HG03060 (cell line): ENCODE data around the gene ZNF133.
"Not testable (repeated sequence)": the region's sequence is repeated elsewhere in the genome, so short reads cannot be mapped to it uniquely, and the experiment has no call there.

ENCODE experiments used
- ATAC-seq: cut with Tn5 transposase; IDR thresholded peaks from one replicate; pipeline ENCODE4 v1.9.1; 2021; ENCODE audit warnings: low read depth, moderate number of reproducible peaks; ENCODE audit not compliant: unreplicated experiment

Gene ZNF133

DNA sequence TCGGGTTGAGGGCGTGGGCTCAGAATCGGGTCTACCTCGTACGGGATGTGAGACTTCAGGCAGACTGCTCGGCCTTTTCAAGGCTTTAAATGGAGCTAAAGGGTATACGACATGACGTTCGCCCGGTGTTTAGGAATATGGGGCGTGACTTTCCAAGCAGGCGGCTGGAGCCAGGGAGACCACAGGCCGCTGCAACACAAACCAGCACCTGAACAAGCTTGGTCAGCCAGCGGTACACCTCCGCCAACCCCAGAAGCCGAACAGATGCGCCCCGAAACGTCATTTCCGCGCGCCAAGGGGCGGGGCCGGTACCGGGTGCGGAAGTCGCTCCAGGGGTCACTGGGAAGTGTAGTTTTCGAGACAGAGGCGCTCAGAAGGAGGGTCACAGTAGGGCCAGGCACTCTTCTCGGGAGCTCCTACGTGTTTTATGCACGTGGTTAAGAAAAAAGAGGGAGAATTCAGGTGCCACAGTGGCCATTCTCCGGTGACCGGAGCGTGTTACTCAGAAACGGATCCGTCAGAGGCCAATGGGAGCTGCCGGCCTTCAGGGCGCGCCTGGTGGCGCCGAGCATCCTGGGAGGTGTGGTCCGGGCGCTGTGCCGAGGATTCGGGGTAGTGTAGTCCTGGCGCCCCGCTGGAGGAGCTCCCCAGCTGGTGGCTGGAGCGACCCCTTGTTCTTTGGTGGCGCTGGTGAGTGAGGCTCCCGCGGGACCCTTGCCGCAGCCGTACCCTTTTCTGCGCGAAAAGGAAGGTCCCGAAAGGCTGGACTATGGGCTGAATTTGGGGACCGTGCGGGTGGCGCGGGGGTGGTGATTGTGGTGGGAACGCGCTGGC is at the start of gene ZNF133:
Gene ZNF133 (plus strand): TSS at position 613 of the 834 bp plus-strand sequence. CDS start 17,160 bp downstream, outside the sequence.
- peak; percentile 88 for ATAC-seq

DNA sequence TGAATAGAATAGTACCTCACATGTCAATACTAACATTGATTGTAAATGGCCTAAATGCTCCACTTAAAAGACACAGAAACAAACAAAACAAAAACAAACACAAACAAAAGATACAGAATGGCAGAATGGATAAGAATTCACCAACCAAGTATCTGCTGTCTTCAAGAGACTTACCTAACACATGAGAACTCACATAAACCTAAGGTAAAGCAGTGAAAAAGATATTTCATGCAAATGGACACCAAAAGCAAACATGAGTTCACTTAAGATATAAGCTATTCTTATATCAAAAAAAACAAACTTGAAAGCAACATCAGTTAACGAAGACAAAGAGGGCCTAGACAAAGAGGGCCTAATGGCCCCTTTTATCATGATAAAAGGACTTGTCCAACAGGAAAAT is 47.3 kb upstream of the ZNF133 start:
- ATAC-seq: no peak

DNA sequence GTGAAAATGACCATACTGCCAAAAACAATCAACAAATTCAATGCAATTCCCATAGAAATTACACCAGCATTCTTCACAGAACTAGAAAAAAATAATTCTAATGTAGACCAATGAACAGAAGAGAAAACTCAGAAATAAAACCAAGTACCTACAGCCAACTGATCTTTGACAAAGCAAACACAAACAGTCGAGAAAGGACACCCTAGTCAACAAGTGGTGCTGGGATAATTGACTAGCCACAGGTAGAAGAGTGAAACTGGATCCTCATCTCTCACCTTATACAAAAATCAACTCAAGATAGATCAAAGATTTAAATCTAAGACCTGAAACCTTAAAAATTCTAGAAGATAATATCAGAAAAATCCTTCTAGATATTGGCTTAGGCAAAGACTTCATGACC is 44.5 kb upstream of the ZNF133 start:
- no peak for ATAC-seq

DNA sequence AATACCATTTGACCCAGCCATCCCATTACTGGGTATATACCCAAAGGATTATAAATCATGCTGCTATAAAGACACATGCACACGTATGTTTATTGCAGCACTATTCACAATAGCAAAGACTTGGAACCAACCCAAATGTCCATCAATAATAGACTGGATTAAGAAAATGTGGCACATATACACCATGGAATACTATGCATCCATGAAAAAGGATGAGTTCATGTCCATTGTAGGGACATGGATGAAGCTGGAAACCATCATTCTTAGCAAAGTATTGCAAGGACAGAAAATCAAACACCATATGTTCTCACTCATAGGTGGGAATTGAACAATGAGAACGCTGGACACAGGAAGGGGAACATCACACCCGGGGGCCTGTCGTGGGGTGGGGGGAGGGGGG is 39.8 kb upstream of the ZNF133 start:
- not testable (repeated sequence) for ATAC-seq

DNA sequence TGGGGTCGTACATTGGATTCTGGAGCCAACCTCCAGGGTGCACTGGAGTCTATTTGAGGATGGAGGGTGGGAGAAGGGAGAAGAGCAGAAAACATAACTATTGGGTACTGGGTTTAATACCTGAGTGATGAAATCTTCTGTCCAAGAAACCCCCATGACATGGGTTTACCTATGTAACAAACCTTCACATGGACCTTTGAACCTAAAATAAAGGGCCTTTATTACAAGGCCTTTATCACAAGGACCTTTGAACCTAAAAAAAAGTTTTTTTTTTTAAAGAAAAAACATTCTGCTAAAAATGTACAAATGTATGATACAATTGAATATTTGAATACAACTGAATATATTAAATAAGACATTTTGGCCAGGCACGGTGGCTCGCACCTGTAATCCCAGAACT is 38.1 kb upstream of the ZNF133 start:
- no peak for ATAC-seq

DNA sequence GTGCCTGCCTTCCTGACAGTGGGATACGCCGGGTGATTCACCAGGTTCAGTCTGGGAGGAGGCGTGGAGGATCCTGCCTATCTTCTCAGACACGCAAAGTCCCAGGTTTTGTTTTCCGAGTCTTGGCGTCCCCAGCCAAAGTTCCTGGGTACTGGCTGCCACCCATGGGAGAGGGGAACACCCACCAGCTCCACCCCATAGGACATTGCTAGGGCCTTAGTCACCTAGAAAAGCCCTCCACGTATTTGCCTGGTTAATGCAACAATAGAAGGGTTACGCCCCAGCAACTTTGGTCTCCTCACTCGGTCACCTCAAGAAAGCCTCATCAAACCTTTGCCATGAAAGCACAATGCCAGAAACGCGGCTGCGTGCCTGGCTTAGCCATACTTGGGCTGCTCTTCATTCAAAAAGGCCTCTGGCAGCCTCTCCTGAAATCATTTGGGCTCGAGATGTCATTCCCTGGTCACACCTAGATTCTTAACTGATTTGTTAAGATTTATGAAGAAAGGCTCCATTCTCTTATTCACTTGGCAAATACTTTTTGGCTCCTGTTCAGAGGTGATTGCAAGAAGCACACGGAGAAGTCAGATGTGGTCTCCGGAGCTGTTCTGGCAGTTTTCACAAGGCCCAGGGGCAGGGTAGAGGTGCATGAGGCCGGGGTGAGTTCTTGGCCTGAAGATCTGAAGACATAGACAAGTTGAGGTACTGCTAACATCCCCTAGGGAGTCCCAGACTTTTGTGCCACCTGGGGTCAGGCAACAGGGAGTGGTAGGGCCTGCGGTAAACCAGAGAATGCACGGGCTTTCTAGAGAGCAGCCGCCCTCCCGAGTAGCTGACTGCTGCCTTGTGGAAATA is 35.5 kb upstream of the ZNF133 start:
- no peak for ATAC-seq

DNA sequence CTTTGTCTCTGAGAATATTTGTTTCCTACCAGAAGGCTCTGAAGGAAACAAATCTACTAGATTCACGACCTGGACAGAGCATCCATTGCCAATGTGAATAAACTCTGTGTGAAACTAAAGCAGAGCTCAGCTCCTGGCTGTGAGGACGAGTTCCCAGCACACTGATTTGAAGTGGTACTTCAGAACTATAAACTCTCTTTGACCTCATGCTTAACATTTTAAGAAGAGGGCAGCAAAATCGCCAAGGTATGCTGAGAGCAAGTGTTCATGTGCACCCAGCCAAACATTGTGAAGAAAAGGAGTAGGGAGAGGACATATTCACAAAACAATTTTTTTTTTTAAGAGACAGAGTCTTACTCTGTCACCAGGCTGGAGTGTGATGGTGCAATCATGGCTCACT is 33.7 kb upstream of the ZNF133 start:
- ATAC-seq: no peak

DNA sequence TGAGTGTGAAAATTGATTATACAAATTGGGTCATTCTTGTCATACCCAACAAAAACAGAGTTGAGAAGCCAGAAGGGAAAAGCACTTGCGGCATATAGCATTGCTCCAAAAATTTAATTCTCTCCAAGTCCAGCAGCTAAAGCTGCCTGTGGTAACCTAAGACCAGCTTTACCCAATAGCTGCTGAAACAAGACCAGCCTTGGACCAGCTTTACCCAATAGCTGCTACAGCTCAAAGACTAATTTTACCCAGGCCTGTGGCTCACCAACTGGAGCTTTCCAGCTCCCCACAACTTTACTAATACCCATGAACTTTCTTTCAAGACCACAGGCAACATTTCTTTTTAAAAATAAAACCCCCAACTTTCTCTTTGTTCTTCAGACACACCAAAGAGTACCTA is 32.8 kb upstream of the ZNF133 start:
- ATAC-seq: no peak

DNA sequence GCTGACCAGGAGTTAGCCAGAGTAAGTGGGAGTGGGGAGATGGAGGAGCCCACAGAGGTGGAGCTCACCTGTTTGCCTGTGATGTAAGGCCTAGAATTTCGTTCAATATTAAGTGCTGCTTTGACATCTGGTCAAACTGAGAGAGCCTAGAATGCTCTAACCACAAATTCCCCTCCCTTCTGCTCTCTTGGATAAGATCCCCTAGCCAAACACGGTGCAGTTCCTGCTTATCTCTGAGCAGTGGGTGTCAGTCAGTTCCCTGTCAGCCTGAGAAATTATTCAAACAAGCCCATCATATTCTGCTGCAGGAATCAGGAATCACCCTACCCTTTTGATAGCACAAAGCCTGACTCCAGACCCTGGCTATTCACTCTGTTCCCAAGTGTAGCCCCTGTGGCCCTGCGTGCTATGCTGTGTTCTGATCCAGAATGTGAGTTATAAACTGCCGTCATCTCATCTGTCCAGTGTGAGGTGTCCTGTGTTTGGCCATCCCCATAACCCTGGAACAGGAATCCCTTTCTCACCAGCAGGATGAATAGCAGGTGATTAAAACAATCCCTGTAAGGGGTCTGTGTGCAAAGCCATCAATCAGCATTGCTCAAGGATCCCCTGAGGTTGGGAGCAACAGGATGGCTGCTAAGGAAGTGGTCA is 31.8 kb upstream of the ZNF133 start:
- no peak for ATAC-seq

DNA sequence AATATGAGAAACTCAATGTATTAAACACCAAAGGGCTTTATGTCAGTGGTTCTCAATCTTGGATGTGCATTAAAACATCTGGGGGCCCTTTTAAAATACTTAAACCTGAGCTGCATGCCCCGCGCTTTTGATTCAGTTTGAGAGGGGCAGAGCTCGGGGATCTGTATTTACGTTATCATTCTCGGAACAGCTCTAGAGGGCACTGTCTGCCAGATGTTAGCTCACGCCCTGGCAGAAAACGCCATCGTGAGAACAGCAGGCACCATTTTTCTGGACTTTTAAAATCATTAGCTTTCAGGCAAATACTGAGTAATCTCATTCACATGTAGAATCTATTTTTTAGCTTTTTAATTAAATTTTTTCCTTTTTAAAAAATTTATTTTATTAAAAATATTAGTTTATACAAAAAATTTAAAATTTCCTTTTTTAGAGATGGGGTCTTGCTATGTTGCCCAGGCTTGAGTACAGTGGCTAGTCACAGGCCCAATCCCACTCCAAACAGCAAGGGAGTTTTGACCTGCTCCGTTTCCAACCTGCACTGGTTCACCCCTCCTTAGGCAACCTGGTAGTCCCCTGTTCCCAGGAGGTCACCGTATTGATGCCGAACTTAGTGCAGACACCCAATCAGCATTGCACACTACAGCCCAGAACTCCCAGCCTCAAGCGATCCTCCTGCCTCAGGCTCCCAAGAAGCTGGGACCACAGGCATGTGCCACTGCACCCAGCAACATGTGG is 30.0 kb upstream of the ZNF133 start:
- ATAC-seq: no peak

DNA sequence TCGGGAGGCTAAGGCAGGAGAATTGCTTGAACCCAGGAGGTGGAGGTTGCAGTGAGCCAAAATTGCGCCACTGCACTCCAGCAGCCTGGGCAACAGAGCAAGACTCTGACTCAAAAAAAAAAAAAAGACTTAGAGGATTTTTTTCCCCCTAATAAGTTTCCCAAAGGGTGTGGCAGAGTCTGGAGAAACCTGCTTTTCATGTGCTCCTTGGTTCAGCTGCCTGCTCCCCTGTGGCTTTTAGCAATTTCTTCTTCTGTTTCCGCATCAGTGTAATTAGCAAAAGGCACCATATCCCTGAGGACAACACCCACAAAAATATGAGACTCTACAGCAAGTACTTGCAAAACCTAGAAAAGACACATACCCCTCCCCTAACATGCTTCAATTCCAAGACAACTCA is 28.6 kb upstream of the ZNF133 start:
- no peak for ATAC-seq

DNA sequence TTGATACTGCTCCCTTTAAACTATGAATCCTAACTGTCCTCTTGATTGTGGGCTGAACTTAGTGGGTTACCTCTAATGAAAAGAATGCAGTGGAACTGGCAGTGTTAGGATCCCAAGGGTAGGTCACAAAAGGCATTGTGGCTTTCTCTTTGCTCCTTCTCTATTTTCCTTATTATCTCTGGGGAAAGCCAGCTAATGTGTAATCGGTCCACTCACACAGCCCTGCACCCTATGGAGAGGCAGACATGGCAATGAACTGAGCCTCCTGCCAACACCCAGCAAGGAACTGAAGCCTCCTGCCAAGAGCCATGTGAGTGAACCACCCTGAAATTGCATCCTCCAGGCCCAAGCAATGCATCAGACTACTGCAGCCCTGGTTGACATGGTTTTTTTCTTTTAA is 24.6 kb upstream of the ZNF133 start:
- ATAC-seq: no peak

DNA sequence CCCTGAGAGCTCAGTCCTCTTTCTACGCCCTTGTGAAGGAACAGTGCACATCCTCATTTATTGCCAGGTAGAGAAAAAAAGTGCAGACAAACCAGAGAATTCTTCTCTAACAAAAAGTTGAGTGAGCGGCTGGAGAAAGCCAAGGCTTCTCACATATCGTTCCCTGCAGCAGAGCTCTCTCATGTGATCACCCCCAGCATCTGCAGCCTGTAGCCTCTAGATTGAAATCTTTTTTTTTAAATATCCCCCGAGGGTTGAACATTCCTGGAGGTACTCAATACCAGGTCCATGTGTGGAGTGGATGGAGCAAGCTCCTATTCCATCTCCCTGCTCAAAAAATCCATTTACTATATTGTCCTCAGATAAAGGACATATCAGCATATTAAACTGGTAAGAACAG is 22.9 kb upstream of the ZNF133 start:
- no peak for ATAC-seq

DNA sequence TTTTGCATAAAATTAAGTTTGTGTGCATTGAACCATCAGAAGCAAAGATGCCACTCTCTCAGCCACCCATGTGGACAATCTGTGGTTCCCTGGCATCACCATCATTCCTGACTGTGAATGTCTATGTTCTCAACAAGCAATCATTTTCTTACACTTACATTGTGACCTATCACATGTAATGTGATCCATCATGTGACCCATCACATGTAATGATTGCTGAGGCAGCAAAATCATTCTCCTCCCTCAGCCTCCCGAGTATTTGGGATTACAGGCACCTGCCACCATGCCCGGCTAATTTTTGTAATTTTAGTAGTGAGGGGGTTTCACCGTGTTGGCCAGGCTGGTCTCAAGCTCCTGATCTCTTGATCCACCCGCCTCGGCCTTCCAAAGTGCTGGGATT is 22.0 kb upstream of the ZNF133 start:
- ATAC-seq: no peak

DNA sequence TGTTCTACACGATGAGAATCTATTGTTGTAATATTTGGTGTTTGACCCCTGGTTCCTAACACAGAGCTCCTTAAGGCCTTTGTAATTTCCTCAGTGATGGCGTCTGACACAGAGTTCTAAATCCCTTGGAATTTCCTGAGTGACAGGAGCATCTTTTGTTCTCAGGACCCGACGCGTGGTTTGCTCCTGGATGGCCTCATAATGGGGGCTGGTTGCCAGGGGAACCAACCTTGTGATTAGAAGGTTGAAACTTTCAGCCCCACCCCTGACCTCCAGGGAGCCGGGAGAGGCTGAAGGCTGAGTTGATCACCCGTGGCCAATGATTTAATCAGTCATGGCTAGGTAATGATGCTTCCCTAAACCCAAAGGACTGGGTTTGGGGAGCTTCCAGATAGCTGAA is 20.5 kb upstream of the ZNF133 start:
- ATAC-seq: no peak

DNA sequence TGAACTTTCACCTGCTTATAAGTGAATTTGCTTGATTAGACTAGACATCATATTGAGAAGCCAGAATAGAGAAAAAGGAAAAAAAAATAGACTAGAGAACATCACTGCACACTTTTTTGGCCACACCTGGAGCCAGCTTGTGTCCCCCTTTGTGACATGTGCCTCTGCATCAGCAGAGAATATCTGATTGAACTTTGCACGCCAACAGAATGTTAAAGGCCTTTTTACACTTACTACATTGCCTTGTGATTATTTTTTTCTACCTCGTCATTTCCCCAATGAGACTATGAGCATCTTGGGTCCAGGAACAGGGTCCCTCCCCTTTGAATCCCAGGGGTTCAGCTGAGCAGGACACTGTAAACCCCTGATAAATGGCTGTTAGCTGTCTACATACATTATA is 17.2 kb upstream of the ZNF133 start:
- ATAC-seq: no peak

DNA sequence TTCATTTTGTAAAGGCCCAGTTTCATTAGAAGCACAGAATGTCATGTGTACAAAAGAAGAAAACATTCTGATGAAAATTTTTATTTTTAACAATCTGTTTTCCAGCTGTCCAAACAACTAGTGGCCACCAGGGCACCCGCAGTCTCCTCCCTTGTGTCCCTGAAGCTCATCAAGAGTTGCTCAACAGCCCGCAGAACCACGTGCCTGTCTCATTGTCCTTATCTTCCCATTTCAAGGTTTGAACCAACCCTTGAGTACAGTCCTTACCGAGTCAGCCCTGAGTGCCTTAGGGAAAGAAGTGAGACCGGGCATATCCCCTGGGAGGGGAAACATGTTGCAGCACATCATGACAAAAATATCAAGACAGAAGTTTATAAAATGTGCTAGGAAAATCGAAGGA is 15.9 kb upstream of the ZNF133 start:
- ATAC-seq: no peak

DNA sequence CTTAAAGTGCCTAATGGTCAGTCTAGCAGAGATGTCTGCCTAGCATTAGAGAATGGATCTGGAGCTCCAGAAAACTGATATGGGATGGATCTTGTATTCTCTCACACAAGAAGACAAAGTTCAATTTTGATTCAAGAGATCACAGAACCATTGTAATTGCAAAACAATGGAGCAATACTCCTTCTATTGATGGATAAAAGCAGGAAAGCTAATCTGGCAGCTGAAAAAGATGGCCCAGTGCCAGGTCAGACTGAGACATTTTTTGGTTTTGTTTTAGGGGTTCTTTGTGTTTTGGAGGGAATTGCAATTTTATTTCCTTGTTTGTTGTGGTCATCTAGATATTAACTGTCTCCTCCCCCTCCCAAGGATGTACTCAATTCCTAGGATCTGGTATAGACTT is 14.6 kb upstream of the ZNF133 start:
- ATAC-seq: no peak

DNA sequence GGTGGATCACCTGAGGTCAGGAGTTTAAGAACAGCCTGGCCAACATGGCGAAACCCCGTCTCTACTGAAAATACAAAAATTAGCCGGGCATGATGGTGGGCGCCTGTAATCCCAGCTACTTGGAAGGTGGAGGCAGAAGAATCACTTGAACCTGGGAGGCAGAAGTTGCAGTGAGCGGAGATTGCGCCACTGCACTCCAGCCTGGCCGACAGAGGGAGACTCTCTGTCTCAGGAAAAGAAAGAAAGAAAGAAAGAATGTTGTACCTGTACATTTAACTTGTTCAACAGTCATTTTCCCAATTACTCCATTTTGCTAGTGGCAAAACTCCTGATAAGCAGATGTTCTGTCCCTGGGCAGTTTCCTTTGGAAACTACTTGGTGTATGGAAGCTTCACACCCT is 12.4 kb upstream of the ZNF133 start:
- ATAC-seq: not testable (repeated sequence)

DNA sequence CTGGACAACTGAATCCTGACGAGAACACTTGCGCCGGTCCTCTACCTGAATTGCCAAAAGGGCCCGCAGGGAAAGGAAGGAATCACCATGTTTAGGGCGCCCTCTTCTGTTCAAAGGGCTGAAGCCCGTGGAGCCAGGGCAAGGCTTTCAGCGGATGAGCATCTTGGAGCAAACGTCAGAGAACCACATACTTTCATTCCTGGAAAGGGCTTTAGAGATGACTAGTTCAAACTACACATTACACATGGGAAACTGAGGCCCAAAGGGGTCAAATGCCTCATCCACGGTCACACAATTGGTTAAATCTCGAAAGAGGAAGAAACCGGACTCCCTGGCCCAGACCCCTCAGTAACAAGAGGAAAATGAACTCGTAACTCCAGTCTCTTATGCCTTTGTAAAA is 11.5 kb upstream of the ZNF133 start:
- ATAC-seq: no peak

DNA sequence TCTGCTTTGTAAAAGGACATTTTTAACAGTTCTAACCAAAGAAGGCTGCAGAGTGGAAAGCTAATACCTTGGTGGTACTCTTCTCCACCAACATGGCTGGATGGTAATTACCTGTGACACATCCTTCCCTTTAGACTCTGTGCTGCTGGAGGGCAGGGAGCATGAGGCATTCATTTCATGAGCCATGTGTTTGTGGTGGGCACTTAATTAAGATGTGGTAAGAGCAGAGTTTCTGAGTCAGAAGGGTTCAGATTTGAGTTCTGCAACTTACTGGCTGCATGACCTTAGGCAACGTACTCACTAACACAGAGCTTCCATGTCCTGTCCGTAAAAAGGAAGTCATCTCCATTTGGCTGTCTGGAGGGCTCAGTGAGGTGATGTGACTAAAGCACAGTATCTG is 9.1 kb upstream of the ZNF133 start:
- ATAC-seq: no peak
